ENCODE data around the gene LDLRAD3.

Gene LDLRAD3

GRCh38 chr11:36110668-36111410, 167.0 kb downstream of the LDLRAD3 start:
- no peak for DNase-seq

DNA sequence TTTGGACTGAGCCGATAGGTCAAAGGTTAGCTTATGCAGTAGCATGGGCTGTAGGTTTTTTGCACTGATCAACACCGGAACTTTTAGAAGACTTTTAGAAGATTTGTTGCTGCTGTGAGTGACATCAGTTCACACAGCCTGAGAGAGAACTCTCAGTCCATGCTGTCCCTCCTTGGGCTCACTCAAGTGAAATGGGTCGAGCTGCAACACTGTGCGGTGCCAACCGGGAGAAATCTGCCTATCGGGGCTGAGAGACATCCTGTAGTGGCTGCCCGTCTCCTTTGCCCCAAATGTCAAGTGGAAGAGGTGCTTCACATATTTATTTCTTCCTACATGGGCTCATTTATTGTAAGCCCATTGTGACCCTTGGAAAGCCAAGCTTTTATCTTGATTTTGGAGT, 170.2 kb downstream of the LDLRAD3 start:
- DNase-seq, result no peak

GRCh38 chr11:36115378-36115801, 171.5 kb downstream of the LDLRAD3 start:
- DNase-seq, result no peak

GRCh38 chr11:36116161-36116560, 172.3 kb downstream of the LDLRAD3 start:
- no peak for DNase-seq

GRCh38 chr11:36118084-36118483, 174.2 kb downstream of the LDLRAD3 start:
- DNase-seq, result no peak

DNA sequence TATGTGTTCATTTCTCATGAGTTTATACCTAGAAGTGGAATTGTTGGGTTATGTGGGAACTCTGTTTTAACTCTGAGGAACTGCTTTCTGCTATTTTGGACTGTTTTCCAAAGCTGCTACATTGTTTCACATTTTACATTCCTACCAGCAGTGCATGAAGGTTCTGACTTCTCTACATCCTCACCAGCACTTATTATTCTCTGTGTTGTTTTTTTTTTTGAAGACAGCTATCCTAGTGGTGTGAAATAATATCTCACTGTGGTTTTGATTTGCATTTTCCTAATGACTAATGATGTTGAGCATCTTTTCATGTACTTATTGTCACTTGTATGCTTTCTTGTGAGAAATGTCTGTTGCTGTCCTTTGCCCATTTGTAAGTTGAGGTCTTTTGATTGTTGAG, 175.4 kb downstream of the LDLRAD3 start:
- no peak for DNase-seq

DNA sequence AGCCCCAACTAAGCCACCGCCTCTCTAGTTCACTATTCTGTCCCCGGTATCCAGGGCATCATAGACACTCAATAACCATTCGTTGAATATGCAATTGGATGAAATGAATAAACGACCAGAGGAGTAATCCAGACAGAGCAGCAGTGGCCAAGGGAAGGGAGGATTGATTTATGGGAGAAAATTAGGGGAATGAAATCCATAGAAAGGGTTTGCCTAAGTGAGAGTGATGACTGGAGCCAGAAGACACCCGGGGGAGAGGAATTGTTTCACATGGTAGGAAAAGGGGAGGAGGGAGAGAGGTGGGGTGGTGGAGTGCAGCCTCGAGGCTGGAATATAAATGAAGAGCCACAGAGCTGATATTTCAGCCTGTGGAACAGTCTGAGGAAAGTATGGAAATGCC, 177.2 kb downstream of the LDLRAD3 start:
- no peak for DNase-seq

- DNase-seq, result no peak
These were observed 178.8 kb downstream of the LDLRAD3 start for GRCh38 chr11:36122671-36123070.

- DNase-seq, result no peak
These were observed 179.7 kb downstream of the LDLRAD3 start for GRCh38 chr11:36123336-36124101.

- no peak for DNase-seq
These were observed 182.8 kb downstream of the LDLRAD3 start for GRCh38 chr11:36126678-36127077.

- no peak for DNase-seq
These were observed 183.7 kb downstream of the LDLRAD3 start for GRCh38 chr11:36127550-36127949.

- no peak for DNase-seq
These were observed 186.1 kb downstream of the LDLRAD3 start for GRCh38 chr11:36129955-36130354.

- no peak for DNase-seq
These were observed 186.5 kb downstream of the LDLRAD3 start for GRCh38 chr11:36130401-36130800.

DNA sequence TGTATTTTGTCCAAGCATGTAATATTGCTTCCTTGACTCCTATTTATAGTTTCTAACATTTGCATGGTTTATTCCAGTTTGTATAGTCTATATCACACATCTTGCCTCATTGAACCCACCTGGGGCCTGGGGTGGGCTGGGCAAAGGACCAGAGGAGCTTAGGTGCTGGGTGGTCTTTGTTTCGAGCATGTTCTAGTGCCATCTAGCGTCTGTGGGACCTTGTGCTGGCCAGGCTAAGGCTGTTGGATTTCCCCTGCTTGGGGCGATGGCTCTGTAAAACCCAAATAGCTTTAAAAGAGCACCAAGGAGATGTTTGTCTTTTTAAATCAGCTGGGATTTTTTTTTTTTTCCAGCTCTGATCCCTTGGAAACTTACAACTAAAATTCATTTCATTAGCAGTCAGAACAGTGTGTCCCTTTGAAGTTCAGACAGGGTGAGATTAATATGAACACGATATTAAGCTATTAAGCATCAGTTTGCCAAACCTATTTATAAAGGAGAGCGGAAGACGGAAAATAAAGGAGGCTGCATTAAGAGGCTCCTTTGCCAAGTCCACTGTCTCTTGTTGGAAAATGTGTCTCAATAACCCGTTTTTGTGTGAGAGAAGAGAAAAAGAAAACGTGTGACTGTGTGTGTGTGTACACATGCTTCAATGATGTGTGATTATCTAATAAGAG, 188.0 kb downstream of the LDLRAD3 start:
- peak; percentile 19 for DNase-seq

DNA sequence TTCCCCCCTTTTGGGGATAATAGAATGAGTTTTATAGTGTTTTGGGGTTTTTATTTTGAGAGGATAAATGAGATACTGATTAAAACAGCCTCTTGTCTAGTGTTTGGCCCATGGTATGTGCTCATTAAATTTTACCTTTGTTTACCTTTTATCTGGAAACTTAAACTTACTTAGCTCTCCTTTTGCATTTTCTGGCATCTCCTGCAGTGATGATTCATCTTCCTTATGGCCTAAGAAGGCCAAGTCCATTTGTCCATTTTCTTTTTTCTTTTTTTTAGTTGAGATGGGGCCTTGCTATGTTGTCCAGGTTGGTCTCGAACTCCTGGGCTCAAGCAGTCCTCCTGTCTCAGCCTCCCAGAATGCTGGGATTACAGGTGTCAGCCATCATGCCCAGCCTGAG, 189.1 kb downstream of the LDLRAD3 start:
- DNase-seq, result no peak

DNA sequence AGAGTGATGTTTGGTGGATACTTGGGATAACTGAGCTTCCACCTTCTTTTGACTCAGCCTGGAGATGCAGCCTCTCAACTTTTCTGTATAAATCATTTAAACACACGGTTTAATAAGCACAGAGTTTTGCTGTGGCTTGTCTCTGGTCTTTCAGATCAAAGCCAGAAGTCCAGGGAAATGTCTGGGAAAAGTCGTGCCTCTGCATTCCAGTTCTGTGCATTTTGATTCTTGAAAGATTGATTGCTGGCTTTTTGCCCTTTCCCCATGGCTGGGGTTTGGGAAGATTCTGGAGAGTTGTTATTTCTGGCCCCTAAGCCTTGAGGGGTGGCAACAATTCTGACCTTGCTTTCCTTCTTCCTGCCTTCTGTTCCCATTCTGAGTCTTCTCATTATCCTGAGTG, 191.2 kb downstream of the LDLRAD3 start:
- no peak for DNase-seq

GRCh38 chr11:36139767-36140166, 195.9 kb downstream of the LDLRAD3 start:
- DNase-seq, result no peak

DNA sequence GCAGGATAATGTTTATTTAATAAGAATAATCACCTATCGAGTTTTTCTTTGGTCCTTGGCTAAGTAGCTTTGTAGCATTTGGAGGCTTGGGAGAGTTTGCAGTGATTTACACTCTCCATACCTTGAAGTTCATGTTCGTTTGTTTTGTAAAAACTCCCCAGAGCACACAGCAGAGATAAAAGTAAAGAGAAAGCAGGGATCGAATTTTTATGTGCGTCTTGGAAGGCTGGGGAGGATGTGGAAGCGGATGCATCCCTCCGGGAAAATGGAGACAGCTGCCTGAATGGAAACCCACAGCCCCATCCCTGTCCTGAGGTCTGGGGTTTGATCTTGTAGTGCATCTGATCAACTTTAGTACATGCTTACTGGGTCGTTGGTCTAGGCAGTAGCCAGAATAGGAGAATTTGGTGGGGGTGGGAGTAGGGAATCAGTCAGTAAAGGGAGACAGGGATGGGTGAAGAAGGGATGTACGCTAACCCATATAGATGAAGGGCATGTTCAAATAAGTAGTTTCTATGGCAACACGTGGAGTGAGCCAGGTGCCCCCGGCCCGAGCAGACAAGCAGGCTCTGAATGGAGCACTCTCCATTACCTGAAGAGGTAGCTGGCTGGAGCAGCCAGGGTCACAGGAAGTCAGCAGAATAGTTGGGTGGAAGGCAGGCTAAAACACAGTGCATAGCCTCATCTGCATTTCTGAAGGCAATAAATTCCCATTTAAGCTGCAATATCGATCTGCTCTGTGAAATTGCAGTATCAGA, 197.5 kb downstream of the LDLRAD3 start:
- no peak for DNase-seq

DNA sequence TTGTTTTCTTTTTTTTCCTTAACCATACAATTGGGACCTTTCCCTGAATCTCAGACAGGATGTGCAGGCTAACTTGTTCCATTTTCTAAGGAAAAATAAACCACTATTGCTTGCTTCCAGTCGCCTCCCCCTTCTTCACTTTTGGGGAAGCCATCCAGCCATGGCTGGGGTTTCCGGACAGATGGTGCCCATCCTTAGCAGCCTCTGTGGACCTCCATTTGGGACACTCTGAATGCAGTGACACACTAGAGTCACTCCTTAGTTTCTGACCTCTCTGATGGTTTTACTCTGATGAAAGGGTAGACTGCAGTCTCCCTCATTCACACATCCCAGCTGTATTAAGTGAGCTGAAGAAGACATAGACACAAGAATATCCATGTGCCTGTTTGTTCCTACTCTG, 198.1 kb downstream of the LDLRAD3 start:
- DNase-seq, result no peak

- no peak for DNase-seq
These were observed 198.6 kb downstream of the LDLRAD3 start for GRCh38 chr11:36142439-36142838.

DNA sequence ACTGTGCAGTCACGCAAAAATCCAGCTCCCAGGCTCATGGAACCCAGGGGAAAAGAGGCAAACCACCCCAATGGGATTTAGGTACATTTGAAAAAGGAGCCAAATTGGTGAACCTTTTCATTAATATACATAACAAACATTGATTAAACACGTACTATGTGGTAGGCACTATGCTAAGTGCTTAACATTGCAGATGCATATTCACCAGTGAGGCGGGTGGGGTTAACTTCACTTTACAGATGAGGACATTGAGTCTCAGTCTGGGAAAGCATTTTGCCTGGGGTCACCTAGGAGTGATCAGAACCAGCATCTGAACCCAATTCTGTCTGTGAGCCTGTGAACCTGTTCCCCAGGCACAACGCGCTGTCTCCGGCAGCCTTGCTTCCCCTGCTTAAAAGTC, 199.0 kb downstream of the LDLRAD3 start:
- DNase-seq, result no peak

DNA sequence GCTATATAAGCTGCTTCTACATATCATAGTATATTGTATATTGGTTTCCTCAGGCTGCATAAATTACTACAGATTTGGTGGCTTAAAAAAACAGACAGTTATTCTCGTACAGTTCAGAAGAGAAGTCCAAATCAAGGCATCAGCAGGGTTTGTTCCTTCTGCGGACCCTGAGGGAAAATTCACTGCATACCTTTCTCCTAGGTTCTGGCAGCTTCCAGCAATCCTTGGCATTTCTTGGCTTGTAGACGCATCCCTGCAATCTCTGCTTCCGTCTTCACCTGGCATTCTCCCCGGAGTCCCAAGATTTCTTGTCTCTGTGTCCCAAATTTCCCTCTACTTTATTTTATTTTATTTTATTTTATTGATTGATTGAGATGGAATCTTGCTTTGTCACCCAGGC, 202.6 kb downstream of the LDLRAD3 start:
- DNase-seq, result no peak

- no peak for DNase-seq
These were observed 203.6 kb downstream of the LDLRAD3 start for GRCh38 chr11:36147491-36147890.
